ENCODE results near the gene HAGHL. TPM values are rescaled to one million over a fixed set of nuclear protein-coding genes. Genes with fewer than 3 reads are reported as not detected.
"Not testable (repeated sequence)": the region's sequence is repeated elsewhere in the genome, so short reads cannot be mapped to it uniquely, and the experiment has no call there.

HAGHL gene
- total RNA-seq, 1 donor from 2014 or later = 8.9 TPM

GRCh38 chr16:750485-750884, 23.6 kb downstream of the HAGHL start:
- Histone ChIP-seq H3K27ac (no peak overlapping the region), H3K4me1 (no peaks in the 10 kb centered on the region), H3K9me3 (no peaks in the 10 kb centered on the region), H3K4me3 (no peak overlapping the region), H3K27me3 (no peaks in the 10 kb centered on the region), H3K36me3 (no peaks in the 10 kb centered on the region)
- no peak for DNase-seq
- no peak for ATAC-seq
- TF ChIP-seq, protein P1, sequence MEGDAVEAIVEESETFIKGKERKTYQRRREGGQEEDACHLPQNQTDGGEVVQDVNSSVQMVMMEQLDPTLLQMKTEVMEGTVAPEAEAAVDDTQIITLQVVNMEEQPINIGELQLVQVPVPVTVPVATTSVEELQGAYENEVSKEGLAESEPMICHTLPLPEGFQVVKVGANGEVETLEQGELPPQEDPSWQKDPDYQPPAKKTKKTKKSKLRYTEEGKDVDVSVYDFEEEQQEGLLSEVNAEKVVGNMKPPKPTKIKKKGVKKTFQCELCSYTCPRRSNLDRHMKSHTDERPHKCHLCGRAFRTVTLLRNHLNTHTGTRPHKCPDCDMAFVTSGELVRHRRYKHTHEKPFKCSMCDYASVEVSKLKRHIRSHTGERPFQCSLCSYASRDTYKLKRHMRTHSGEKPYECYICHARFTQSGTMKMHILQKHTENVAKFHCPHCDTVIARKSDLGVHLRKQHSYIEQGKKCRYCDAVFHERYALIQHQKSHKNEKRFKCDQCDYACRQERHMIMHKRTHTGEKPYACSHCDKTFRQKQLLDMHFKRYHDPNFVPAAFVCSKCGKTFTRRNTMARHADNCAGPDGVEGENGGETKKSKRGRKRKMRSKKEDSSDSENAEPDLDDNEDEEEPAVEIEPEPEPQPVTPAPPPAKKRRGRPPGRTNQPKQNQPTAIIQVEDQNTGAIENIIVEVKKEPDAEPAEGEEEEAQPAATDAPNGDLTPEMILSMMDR (IDR thresholded peaks at IDR 0.05) = no peak
- intact Hi-C loops (cut with DNase I) = no loop called here

GRCh38 chr16:751152-752006, 24.5 kb downstream of the HAGHL start:
- intact Hi-C loops (cut with DNase I) = no loop called here
- H3K4me3 ChIP-seq = no peak overlapping the region
- ATAC-seq = peak; percentile 72

DNA sequence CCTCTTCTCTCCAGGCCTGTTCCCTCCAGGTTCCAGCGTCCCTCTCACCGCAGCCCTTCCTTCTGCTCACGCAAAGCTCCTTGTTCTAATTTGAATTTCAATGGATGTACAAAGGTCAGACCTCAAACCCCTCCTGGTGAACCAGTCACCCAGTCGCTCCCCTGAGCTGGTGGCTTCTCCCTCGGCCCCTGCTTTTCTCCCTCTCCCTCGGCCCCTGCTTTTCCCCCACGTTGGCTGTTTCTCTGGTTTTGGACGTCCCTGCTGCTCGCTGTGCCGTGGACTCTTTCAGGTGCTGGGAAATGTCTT, 25.1 kb downstream of the HAGHL start:
- intact Hi-C loops (cut with DNase I) = no loop called here
- Histone ChIP-seq H3K36me3 (no peaks in the 10 kb centered on the region), H3K4me1 (no peaks in the 10 kb centered on the region), H3K4me3 (no peak overlapping the region), H3K9me3 (no peaks in the 10 kb centered on the region), H3K27me3 (no peaks in the 10 kb centered on the region), H3K27ac (no peak overlapping the region)
- no peak for DNase-seq
- TF ChIP-seq, protein P1 (IDR thresholded peaks at IDR 0.05) = no peak
- no peak for ATAC-seq

More at GRCh38 chr16:751152-752006, 24.5 kb downstream of the HAGHL start:
- peak; percentile 68 for DNase-seq
- no peaks in the 10 kb centered on the region for H3K4me1 ChIP-seq
- H3K27ac ChIP-seq = no peak overlapping the region
- no peaks in the 10 kb centered on the region for H3K27me3 ChIP-seq
- TF ChIP-seq, protein P1 (IDR thresholded peaks at IDR 0.05) = no peak
- H3K36me3 ChIP-seq = no peaks in the 10 kb centered on the region
- no peaks in the 10 kb centered on the region for H3K9me3 ChIP-seq

DNA sequence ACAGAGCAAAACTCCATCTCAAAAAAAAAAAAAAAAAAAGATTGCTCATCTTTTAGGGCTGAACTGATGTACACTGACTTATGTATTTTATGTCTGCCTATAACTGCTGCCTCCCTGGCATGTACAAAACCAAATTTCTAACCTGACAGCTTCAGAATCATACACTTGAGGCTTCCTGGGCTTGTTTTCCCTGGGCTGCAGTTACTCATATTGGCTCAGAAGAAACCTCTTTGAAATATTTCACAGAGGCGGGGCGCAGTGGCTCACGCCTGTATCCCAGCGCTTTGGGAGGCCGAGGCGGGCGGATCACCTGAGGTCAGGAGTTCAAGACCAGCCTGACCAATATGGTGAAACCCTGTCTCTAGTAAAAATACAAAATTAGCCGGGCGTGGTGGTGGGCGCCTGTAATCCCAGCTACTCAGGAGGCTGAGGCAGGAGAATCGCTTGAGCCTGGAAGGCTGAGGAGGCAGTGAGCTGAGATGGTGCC, 27.3 kb downstream of the HAGHL start:
- intact Hi-C loops (cut with DNase I); H3K27ac ChIP-seq; H3K36me3 ChIP-seq; H3K9me3 ChIP-seq; ATAC-seq; H3K4me3 ChIP-seq; DNase-seq; H3K27me3 ChIP-seq; H3K4me1 ChIP-seq: not testable (repeated sequence)

DNA sequence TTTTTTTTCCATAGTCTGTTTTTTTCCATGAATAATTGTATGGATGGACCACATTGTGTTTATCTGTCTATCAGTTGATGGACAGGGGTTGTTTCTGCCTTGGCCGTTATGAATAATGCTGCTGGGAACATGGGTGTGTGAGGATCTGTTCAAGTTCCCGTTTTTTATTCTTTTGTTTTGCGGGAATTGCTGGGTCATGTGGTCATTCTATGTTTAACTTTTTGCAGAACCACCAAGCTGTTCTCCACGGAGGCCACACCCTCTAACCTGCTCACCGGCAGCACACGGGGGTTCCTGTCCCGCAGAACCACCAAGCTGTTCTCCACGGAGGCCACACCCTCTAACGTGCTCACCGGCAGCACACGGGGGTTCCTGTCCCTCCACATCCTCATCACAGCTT, 27.8 kb downstream of the HAGHL start:
- no peaks in the 10 kb centered on the region for H3K27me3 ChIP-seq
- no peaks in the 10 kb centered on the region for H3K4me1 ChIP-seq
- H3K36me3 ChIP-seq = no peaks in the 10 kb centered on the region
- TF ChIP-seq, protein P1 (IDR thresholded peaks at IDR 0.05) = no peak
- ATAC-seq (peak; percentile 45), DNase-seq (no peak)
- no peaks in the 10 kb centered on the region for H3K9me3 ChIP-seq
- H3K27ac ChIP-seq = no peak overlapping the region
- no peak overlapping the region for H3K4me3 ChIP-seq
- intact Hi-C loops (cut with DNase I) = no loop called here

DNA sequence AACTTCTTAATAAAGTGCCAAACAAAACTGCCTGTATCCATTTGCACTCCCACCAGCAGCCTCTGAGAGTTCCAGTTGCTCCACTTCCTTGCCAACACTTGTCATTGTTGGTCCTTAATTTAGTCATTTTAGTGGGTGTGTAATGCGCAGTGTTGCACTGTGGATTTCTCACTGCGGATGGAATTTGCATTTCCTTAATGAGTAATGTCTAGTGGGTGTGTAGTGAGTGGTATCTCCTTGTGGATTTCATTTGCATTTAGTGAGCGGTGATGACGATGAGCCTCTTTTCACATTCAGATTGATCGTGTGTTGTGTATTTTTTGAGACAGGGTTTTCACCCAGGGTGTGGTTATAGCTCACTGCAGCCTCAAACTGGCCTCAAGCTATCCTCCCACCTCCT, 29.5 kb downstream of the HAGHL start:
- intact Hi-C loops (cut with DNase I) = no loop called here
- H3K9me3 ChIP-seq = no peaks in the 10 kb centered on the region
- DNase-seq (no peak), ATAC-seq (no peak)
- no peak overlapping the region for H3K4me3 ChIP-seq
- TF ChIP-seq, protein P1 (IDR thresholded peaks at IDR 0.05) = no peak
- no peak overlapping the region for H3K27ac ChIP-seq
- H3K36me3 ChIP-seq = no peaks in the 10 kb centered on the region
- H3K4me1 ChIP-seq = no peaks in the 10 kb centered on the region
- H3K27me3 ChIP-seq = no peaks in the 10 kb centered on the region

Measured in upper lobe of right lung (tissue), 1 donor.